Stimulated activated CD8-positive, alpha-beta memory T cell treated with anti-CD3 and anti-CD28 coated beads, Interleukin-12 subunit alpha, Interleukin-12 subunit beta, amount 100 ng/mL, for 4 hours (primary cell): ENCODE measurements around the gene MAP1LC3B2.

Experiments
- DNase-seq: peaks from one replicate; pipeline ENCODE4 v3.0.0-alpha.2; 2020; ENCODE audit warnings: low read depth

The MAP1LC3B2 gene

DNA sequence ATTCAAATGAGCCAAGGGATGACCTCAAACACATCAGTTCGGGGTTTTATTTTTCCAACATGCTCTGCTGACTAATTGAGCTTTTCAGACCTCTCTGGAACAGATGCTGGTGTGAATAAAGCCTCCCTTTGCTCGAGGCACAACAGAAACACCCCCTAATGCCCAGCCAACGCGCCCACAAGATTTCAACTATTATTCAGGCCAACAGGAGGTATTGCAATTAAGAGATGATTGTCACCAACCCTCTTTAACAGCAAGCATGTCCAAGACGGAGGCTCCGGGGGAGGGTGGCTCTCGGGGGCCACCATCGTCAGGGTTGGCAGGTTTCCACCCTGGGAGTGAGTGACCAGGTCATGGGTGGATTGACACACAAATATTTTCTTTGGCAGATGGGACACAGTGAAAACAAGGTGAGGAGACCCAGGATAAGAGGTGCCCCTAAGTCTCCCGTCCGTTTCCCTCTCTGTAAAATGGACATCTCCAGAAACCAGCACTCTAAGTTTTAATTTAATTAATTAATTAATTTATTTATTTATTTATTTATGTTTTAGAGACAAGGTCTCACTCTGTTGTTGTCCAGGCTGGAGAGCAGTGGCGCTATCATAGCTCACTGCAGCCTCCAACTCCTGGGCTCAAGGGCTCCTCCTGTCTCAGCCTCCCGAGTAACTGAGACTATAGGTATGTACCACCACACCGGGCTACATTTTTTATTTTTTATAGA, 56.1 kb downstream of the MAP1LC3B2 start:
- DNase-seq = no peak

DNA sequence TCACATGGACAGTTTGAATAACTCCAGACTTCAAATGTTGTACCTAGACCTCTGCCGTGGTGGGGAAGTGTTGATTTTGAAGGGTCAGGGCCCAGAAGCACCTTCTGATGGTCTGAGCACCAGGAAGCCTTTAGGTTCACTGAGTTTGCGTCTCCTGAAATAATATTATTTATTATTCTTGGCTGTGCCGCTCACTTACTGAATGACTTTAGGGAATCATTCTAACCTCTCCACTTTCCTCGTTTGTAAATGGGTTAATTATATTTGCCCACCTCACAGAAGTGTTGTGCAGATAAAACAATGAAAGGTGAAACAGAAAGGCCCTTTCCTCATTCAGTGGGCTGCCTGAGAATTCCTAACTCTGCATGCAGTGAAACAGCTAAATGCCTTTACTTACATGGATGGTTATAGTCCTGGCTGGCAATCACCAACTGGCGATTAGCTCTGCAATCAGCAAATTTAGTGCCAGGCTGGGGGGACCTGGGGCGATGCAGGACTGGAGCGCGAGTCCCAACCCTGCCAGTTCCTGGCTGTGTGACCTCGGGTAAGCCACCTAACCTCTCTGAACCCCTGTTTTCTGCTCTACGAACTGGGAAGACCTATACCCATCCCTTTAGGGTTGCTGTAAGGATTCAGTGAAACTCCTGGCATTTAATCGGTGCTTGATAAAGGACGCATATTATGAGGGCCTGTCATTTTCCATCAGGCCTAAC, 57.5 kb downstream of the MAP1LC3B2 start:
- no peak for DNase-seq

DNA sequence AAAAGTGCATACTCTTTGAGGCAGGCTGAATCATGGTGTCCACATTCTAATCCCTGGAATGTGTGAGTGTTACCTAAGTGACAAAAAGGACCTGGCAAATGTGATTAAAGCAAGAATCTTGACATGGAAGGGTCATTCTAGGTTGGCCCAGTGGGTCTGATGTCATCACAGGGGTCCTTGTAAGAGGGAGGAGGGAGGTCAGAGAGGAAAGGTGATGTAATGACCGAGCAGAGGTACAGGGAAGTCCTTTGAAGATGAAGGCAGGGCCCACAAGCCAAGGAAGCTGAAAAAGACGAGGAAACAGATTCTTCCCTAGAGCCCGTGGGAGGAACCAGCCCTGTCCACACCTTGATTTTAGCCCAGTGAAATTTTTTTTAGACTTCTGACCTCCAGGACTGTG, 60.1 kb downstream of the MAP1LC3B2 start:
- no peak for DNase-seq

DNA sequence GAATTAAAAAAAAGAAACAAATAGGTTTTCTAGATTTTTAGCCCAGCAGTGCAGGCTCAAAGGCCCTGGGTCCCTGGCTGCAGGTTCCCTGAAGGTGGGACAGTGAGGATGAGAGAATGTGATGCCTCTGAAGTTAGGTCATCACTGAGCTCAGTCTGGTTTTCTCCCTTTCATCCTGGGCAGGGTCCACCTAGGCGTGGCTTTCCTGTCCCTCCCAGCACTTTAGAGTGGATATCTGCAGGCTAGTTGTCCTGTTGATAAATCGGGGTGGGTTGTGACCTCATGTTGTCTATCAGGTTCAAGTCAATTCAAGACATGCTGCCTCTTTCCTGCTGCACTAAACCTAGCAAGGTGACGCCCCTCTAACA, 60.9 kb downstream of the MAP1LC3B2 start:
- DNase-seq = no peak

DNA sequence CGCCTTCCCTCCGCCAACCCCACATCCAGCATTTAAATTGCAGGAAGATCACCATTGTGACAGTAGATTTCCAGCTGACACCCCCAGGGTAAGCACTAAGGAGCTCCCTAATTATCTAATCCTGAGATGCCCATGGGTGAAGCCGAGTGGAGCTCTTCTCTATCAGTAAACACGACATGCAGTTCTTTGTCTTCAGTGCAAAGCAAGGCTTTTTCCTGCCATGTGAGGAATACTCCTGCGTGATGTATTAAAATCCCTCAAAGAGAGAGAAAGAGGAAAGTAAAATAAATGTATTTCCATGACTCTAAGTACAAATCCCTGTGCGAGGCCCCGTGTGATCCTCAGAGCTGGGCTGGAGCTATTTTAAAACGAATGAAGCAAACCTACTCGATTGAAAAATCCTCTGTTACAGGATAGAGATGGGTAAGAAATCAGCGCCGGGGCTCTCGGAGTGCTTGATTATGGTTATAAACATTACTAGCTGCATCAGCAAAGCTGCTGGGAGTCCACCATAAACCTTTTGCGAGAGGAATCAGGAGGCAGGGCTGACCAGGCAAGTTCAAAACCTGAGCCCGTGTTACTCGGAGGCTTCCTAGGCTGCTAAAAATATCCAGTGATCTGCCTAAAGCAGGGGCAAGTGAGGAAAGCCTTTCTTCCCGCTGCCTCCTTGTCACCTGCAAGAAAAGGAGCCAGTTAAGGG, 61.5 kb downstream of the MAP1LC3B2 start:
- DNase-seq = no peak

- DNase-seq = no peak
Measured at GRCh38 chr12:116621194-116621593, 62.0 kb downstream of the MAP1LC3B2 start.

- DNase-seq = no peak
Measured at GRCh38 chr12:116624516-116624915, 65.3 kb downstream of the MAP1LC3B2 start.

- DNase-seq = no peak
Measured at GRCh38 chr12:116626153-116626552, 67.0 kb downstream of the MAP1LC3B2 start.
